HG02970 (cell line): ENCODE measurements around the gene ZNF330.

ENCODE experiments used
- ATAC-seq: cut with Tn5 transposase; IDR thresholded peaks from one replicate; pipeline ENCODE4 v1.9.1; 2021; ENCODE audit warnings: mild to moderate bottlenecking, moderate library complexity, moderate number of reproducible peaks; ENCODE audit not compliant: unreplicated experiment, low FRiP score

Gene ZNF330

GRCh38 chr4:141229408-141230101 lies 8.9 kb downstream of the ZNF330 start:
- peak; percentile 71 for ATAC-seq

- ATAC-seq, result no peak
Measured at GRCh38 chr4:141233673-141234072, 13.0 kb downstream of the ZNF330 start.

GRCh38 chr4:141238186-141238585 lies 17.5 kb downstream of the ZNF330 start:
- no peak for ATAC-seq

- no peak for ATAC-seq
Measured at GRCh38 chr4:141240259-141240658, 19.6 kb downstream of the ZNF330 start.

GRCh38 chr4:141240671-141241070 lies 20.0 kb downstream of the ZNF330 start:
- no peak for ATAC-seq

GRCh38 chr4:141241986-141242385 lies 21.3 kb downstream of the ZNF330 start:
- ATAC-seq, result no peak

GRCh38 chr4:141244419-141244818 lies 23.7 kb downstream of the ZNF330 start:
- no peak for ATAC-seq

DNA sequence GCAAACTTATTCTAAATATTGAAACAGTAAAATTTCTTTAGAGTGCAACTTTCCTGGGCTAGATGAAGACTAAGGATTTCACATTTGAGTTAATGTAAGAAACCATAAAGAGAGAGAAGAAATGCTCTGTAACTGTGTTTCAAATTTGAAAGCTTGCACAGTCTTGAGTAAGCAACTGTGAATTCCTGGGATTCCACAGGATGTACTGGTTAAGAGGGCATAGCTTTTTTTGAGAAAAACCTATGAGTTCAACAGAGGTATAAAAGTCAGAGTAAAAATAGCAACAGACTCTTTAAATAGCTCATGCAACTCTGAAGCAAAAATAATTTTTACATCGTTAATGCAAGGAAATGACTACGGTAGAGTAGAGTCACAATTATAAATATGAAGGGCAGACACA lies 25.5 kb downstream of the ZNF330 start:
- ATAC-seq, result no peak

DNA sequence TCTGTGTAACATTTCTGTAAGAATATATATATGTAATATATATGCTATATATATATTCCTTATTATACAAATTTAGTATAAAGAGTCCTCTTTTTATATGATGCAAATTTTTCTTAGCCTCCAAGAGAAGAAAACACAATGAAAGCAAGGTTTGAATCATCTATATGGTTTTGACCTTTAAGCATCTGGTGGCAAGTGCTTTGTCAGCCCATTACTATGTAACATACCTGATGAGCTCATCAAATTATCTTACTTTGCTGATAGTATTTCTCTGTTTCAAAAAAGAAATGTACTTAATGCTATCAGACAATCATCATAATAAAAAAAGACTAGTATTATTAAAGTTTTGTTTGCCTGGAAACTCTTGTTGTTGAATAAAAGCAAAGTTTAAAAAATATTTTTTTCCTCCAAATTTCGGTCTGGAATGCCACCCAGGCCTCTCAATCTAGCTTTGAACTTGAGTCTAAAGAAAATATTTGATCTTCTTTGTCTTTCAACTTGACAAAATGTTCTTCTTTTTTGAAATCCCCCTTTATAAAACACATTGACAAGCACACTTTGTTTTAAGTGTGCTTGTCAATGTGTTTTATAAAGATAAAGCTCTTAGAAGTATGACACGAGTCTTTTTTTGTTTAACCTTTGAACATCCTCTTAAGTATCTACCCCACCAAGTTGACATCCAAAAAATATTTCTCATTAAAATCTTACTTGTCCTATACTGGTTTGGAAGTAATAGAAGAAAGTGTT lies 26.2 kb downstream of the ZNF330 start:
- ATAC-seq, result no peak

DNA sequence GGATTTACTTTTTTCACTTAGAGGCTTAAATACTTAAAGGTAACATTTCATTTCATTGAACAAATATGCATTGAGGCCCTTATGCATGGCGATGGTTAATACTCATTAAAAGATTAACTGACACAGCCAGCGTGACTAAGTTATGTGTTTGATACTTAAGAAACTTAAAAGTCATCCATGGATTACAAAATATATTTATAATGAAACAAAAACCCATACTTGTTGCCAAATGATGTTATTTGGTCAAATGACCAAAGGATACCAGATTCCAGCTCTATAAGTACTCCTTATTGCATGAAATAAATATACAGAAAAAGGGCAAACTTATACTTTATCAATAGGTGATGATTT lies 26.7 kb downstream of the ZNF330 start:
- no peak for ATAC-seq

- no peak for ATAC-seq
Measured at GRCh38 chr4:141248029-141248428, 27.3 kb downstream of the ZNF330 start.

DNA sequence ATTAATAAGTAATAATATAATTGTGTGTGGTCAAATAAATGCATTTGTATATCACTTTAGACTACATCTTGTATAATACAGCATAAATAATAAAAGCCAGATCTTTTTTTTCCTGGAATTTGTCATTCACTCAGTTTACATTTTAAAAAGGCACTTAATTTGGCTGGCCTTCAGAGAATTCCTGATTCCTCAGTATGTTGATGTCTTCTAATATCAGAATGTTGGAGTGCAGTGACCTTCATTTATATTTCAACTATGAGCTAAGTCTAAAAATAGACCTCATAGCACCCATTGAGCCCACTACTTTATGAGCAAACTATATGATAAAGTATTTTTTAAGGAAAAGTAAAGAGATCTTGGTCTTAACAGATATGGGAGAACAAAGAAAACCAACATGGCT lies 27.8 kb downstream of the ZNF330 start:
- no peak for ATAC-seq

- ATAC-seq, result no peak
Measured at GRCh38 chr4:141254326-141254725, 33.6 kb downstream of the ZNF330 start.

DNA sequence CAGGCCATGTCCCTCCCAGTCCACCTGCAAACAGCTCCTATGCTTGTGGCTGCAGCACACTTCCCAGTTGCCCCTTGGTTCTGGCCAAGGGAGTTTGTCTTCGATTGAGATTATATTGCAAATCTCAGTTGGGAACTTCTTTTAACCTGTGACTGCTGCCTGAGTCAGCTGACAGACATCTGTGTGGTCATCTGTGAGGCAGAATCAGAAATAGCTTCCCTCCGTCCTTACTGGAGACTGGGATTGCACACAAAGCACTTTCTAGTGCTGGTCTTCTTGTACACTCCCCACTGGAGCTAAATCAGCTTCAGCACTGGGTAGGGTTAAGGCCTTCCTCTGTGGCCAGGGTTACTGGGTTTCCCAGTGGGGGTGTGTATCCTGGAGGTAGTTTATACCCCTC lies 34.3 kb downstream of the ZNF330 start:
- ATAC-seq, result no peak

DNA sequence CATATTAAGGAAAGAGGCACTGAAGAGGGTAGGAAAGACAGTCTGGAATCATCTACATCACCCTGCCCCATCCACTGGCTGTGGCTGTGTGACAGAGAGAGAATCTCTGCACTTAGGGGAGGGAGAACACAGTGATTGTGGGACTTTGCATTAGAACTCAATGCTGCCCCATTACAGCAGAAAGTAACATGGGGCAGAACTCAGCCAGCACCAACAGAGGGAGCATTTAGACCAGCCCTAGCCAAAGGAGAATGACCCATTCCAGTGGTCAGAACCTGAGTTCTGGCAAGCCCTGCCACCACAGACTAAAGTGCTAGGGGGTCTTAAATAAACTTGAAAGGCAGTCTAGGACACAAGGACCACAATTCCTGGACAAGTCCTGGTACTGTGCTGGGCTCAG lies 37.9 kb downstream of the ZNF330 start:
- ATAC-seq, result no peak

DNA sequence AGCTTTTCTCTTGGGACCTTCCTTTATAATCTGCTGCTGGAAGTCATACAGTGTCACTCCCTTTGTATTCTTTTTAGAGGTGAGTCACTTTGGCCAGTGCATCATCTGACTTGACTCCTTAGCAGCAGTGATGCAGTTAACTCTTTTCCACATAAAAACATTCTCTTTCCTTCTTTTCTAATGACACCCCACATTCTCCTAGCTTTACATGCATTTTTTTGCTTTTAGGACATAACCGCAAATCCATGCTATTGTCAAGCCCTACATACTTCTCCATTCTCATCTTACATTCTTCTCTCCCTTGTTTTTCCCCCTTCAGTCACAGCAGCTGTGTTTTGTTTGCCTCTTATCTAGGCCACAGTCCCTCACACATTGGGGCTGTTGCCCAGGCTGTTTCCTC lies 55.1 kb downstream of the ZNF330 start:
- no peak for ATAC-seq

DNA sequence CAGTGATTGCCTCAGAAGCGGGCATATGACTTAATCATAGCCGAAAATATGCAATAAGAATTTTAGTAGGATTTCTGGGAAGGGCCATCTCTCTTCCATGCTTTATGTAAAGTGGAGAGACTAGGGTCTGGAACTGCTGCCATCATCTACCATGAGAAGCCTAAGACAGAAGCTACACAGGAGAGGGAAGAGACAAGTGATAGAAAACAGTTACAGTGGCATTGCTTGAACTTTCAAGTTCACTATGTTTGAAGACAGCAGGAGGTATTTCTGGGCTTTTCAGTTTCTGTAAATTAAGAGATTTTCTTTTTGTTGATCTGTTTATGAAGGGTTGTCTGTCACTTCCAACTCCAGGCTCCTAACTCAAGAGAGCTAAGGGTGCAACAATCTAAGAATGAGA lies 62.5 kb downstream of the ZNF330 start:
- no peak for ATAC-seq

- ATAC-seq, result no peak
Measured at GRCh38 chr4:141283563-141283962, 62.9 kb downstream of the ZNF330 start.
